Dendritic cell treated with granulocyte-macrophage colony-stimulating factor and Interleukin-4, amounts not matched to agents 40 ng/mL and 50 ng/mL, for 4 days (primary cell): ENCODE measurements around the gene AQP1.

Source experiments
- H3K27ac Mint-ChIP-seq: one replicate; pipeline ENCODE4 v1.8.0; 2022; ENCODE audit warnings: mild to moderate bottlenecking, mixed read lengths
- H3K27me3 Mint-ChIP-seq: one replicate; pipeline ENCODE4 v1.8.0; 2022; ENCODE audit warnings: mild to moderate bottlenecking, mixed read lengths
- H3K36me3 Mint-ChIP-seq: one replicate; pipeline ENCODE4 v1.8.0; 2022; ENCODE audit warnings: low read depth, mixed read lengths
- H3K4me1 Mint-ChIP-seq: one replicate; pipeline ENCODE4 v1.8.0; 2022; ENCODE audit warnings: low read depth, mixed read lengths
- H3K4me3 Mint-ChIP-seq: one replicate; pipeline ENCODE4 v1.8.0; 2022; ENCODE audit warnings: mild to moderate bottlenecking, moderate library complexity, mixed read lengths
- H3K9me3 Mint-ChIP-seq: one replicate; pipeline ENCODE4 v1.8.0; 2022; ENCODE audit warnings: mixed read lengths
- intact Hi-C: fragments of 100-400 bp; cut with micrococcal nuclease; formaldehyde crosslinking; loops from one replicate; pipeline ENCODE4 v1.15.0; 2022

AQP1 gene

GRCh38 chr7:30911561-30911969 lies at the start of gene AQP1:
Gene AQP1 (plus strand): TSS chr7:30911853. CDS start chr7:30911910, 57 bp downstream.
- Mint-ChIP-seq H3K36me3 (no peaks in the 10 kb centered on the region), H3K27ac (no peak within 1 kb of the TSS), H3K9me3 (no peaks in the 10 kb centered on the region), H3K4me3 (no peak within 1 kb of the TSS), H3K27me3 (no peaks in the 10 kb centered on the region), H3K4me1 (peaks cover 6% of the 10 kb centered on the region)
- intact Hi-C loops: no loop called here

- no peak overlapping the region for H3K27ac Mint-ChIP-seq
- no peaks in the 10 kb centered on the region for H3K27me3 Mint-ChIP-seq
- no peaks in the 10 kb centered on the region for H3K36me3 Mint-ChIP-seq
- H3K9me3 Mint-ChIP-seq: no peaks in the 10 kb centered on the region
- H3K4me3 Mint-ChIP-seq: no peak overlapping the region
- intact Hi-C loops: no loop called here
- H3K4me1 Mint-ChIP-seq: no peaks in the 10 kb centered on the region
Measured at GRCh38 chr7:30862995-30863705, 48.5 kb upstream of the AQP1 start.

GRCh38 chr7:30863706-30864035 lies 48.0 kb upstream of the AQP1 start:
- intact Hi-C loops: no loop called here
- no peaks in the 10 kb centered on the region for H3K4me1 Mint-ChIP-seq
- H3K27me3 Mint-ChIP-seq: no peaks in the 10 kb centered on the region
- H3K36me3 Mint-ChIP-seq: no peaks in the 10 kb centered on the region
- H3K4me3 Mint-ChIP-seq: no peak overlapping the region
- no peak overlapping the region for H3K27ac Mint-ChIP-seq
- no peaks in the 10 kb centered on the region for H3K9me3 Mint-ChIP-seq

DNA sequence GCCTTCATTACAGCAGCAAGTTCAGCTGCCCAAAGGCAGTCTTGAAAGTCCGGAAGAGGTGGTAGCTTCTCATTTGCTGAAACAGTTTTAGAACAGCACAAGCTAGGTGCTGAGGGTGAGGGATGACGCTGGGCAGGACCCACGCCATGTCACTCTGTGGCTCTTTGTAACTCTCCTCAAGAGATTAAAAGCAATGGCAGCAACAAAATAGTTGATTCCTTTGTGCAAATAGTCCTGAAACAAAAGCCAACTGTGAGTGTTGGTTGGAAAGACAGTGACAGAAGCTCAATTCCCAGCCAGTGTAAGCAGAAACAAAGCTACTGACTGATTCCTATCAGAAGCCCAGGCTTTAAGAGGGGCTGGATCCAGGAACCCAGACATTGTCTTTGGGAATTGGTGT lies 47.6 kb upstream of the AQP1 start:
- H3K36me3 Mint-ChIP-seq: no peaks in the 10 kb centered on the region
- H3K27me3 Mint-ChIP-seq: no peaks in the 10 kb centered on the region
- no peaks in the 10 kb centered on the region for H3K9me3 Mint-ChIP-seq
- intact Hi-C loops: no loop called here
- H3K27ac Mint-ChIP-seq: no peak overlapping the region
- H3K4me3 Mint-ChIP-seq: no peak overlapping the region
- no peaks in the 10 kb centered on the region for H3K4me1 Mint-ChIP-seq

GRCh38 chr7:30865076-30865475 lies 46.6 kb upstream of the AQP1 start:
- Mint-ChIP-seq H3K4me3 (no peak overlapping the region), H3K27ac (no peak overlapping the region), H3K36me3 (no peaks in the 10 kb centered on the region), H3K27me3 (no peaks in the 10 kb centered on the region), H3K9me3 (no peaks in the 10 kb centered on the region), H3K4me1 (no peaks in the 10 kb centered on the region)
- intact Hi-C loops: no loop called here

GRCh38 chr7:30865821-30866220 lies 45.8 kb upstream of the AQP1 start:
- H3K36me3 Mint-ChIP-seq: no peaks in the 10 kb centered on the region
- H3K4me1 Mint-ChIP-seq: no peaks in the 10 kb centered on the region
- intact Hi-C loops: no loop called here
- no peak overlapping the region for H3K27ac Mint-ChIP-seq
- no peaks in the 10 kb centered on the region for H3K9me3 Mint-ChIP-seq
- no peak overlapping the region for H3K4me3 Mint-ChIP-seq
- no peaks in the 10 kb centered on the region for H3K27me3 Mint-ChIP-seq

DNA sequence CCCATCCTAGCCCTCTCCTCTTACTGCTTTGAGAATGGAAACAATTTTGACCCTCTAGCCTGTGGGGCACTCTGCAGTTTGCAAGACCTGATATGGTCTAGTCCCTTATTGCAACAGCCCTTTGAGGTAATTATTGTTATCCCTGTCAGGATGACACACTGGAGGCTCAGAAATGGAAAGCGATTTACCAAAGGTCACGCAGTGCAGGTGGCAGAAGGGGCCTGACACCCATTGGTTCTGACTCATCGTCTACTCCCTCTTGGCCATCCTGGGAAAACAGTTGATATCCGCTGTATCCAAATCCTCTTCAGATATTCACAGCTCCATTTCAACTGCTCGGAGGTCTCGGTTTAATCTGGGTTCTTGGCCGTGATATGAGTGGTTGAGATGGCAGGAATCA lies 44.7 kb upstream of the AQP1 start:
- no peaks in the 10 kb centered on the region for H3K4me1 Mint-ChIP-seq

GRCh38 chr7:30867483-30867882 lies 44.2 kb upstream of the AQP1 start:
- H3K27me3 Mint-ChIP-seq: no peaks in the 10 kb centered on the region
- no peak overlapping the region for H3K4me3 Mint-ChIP-seq
- H3K9me3 Mint-ChIP-seq: no peaks in the 10 kb centered on the region
- intact Hi-C loops: no loop called here
- H3K4me1 Mint-ChIP-seq: no peaks in the 10 kb centered on the region
- no peaks in the 10 kb centered on the region for H3K36me3 Mint-ChIP-seq
- no peak overlapping the region for H3K27ac Mint-ChIP-seq

More for the DNA sequence above, 44.7 kb upstream of the AQP1 start:
- H3K27ac Mint-ChIP-seq: no peak overlapping the region
- H3K36me3 Mint-ChIP-seq: no peaks in the 10 kb centered on the region
- no peaks in the 10 kb centered on the region for H3K9me3 Mint-ChIP-seq
- H3K4me3 Mint-ChIP-seq: no peak overlapping the region
- intact Hi-C loops: no loop called here
- H3K27me3 Mint-ChIP-seq: no peaks in the 10 kb centered on the region

- H3K27me3 Mint-ChIP-seq: no peaks in the 10 kb centered on the region
- intact Hi-C loops: no loop called here
- H3K27ac Mint-ChIP-seq: no peak overlapping the region
- no peaks in the 10 kb centered on the region for H3K9me3 Mint-ChIP-seq
- no peaks in the 10 kb centered on the region for H3K36me3 Mint-ChIP-seq
- no peak overlapping the region for H3K4me3 Mint-ChIP-seq
- no peaks in the 10 kb centered on the region for H3K4me1 Mint-ChIP-seq
Measured at GRCh38 chr7:30869794-30870611, 41.6 kb upstream of the AQP1 start.

DNA sequence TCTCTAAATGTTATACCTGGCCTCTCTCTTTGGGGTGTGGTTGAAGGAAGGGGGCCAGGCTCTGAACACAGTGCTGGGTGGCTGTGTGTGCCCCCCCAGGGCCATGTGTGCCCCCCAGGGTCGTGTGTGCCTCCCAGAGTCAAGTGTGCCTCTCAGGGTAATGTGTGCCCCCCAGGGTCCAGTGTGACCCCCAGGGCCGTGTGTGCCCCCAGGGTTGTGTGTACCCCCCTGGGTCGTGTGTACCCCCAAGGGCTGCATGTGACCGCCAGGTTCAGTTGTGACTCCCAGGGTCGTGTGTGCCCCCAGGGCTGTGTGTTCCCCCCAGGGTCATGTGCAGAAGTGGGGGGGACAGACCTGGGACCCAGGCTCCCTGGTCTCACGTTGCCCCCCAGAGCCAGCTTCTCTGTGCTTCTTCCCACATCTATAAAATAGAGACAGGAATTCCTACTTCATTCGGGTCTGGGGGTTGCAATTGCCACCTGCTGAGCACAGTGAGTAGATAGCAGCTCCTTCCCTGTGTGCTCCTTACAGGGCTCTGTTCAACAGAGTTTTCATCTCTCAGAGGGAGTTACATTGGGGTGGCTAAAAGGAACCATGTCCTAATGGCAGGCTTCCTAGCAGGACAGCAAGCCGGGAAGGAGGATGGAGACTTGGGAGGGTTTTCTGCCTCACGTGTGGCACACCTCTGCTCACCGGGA lies 40.7 kb upstream of the AQP1 start:
- Mint-ChIP-seq H3K36me3 (no peaks in the 10 kb centered on the region), H3K27me3 (no peaks in the 10 kb centered on the region), H3K27ac (no peak overlapping the region), H3K9me3 (no peaks in the 10 kb centered on the region), H3K4me3 (no peak overlapping the region), H3K4me1 (no peaks in the 10 kb centered on the region)
- intact Hi-C loops: no loop called here

DNA sequence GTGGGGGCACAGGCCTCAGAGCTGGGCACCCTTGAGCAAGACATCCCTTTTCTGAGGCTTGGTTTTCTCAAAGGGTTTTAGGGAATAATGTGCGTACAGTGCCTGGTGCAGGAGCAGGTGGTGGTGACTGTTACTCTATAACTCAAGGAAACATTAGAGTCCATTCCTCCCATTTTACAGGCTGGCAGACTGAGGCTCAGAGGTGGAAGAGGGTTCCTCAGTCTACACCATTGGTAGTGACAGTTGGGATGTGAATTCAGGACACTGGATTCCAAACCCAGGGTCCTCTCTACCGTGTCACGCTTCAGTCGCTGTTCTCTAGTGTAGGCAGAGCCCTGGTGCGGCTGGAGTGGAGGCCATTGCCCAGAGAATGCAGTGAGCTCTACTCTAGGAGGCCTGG lies 40.0 kb upstream of the AQP1 start:
- no peaks in the 10 kb centered on the region for H3K27me3 Mint-ChIP-seq
- no peak overlapping the region for H3K27ac Mint-ChIP-seq
- no peak overlapping the region for H3K4me3 Mint-ChIP-seq
- intact Hi-C loops: no loop called here
- H3K9me3 Mint-ChIP-seq: no peaks in the 10 kb centered on the region
- no peaks in the 10 kb centered on the region for H3K36me3 Mint-ChIP-seq
- H3K4me1 Mint-ChIP-seq: no peaks in the 10 kb centered on the region

DNA sequence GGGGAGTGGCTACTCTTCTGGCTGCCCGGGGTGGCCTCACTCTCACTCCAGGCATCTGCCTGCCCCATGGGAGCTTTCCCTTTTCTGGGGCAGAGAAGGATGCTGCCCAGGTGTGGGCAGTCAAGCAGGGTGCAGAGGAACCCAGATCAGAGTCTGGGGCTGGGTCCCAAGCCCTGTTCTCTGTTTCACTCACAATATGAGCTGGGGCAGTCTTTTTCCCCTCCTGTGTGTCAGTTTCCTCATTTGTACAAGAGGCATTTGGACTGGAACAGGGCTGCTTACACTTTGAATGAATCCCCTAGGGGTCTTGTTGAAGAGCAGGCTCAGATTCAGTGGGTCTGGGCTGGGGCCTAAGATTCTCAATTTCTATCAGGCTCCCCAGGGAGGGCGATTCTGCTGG lies 38.4 kb upstream of the AQP1 start:
- Mint-ChIP-seq H3K27ac (no peak overlapping the region), H3K4me1 (no peaks in the 10 kb centered on the region), H3K4me3 (no peak overlapping the region), H3K9me3 (no peaks in the 10 kb centered on the region), H3K27me3 (no peaks in the 10 kb centered on the region), H3K36me3 (no peaks in the 10 kb centered on the region)
- intact Hi-C loops: no loop called here

DNA sequence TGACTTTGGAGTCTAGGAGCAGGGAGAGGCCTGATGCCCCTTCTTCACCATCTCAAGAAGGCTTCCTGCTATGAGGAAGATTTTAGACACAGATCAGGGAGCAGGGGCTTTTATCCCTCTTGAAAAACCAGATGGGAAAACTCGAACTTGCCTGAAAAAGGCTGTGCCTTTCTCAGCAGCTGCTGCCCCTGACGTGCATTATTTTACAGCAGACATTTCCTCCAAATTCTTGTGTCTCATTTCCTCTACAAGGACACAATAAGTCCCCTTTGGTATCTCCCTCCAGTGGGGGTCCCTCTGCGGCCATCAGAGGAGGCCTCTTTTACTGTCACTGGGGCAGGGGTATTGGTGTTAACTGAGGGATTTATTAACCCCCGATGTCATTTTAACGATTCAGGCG lies 38.0 kb upstream of the AQP1 start:
- intact Hi-C loops: no loop called here
- H3K9me3 Mint-ChIP-seq: no peaks in the 10 kb centered on the region
- H3K27me3 Mint-ChIP-seq: no peaks in the 10 kb centered on the region
- H3K27ac Mint-ChIP-seq: no peak overlapping the region
- no peaks in the 10 kb centered on the region for H3K36me3 Mint-ChIP-seq
- no peak overlapping the region for H3K4me3 Mint-ChIP-seq
- no peaks in the 10 kb centered on the region for H3K4me1 Mint-ChIP-seq

- Mint-ChIP-seq H3K4me1 (no peaks in the 10 kb centered on the region), H3K27ac (no peak overlapping the region), H3K4me3 (no peak overlapping the region), H3K36me3 (no peaks in the 10 kb centered on the region), H3K27me3 (no peaks in the 10 kb centered on the region), H3K9me3 (no peaks in the 10 kb centered on the region)
- intact Hi-C loops: no loop called here
Measured at GRCh38 chr7:30874656-30875302, 36.9 kb upstream of the AQP1 start.
